Measurements from ENCODE around the gene BCAR3.

BCAR3 gene

GRCh38 chr1:93668121-93668520 lies 13.5 kb downstream of the BCAR3 start:
- DNase-seq (ENCODE audit: low read depth, low spot score): no peak
- Histone ChIP-seq H3K27me3 (ENCODE audit: insufficient read depth, insufficient read length) (no peaks in the 10 kb centered on the region), H3K4me3 (ENCODE audit: insufficient read length, low read depth) (no peak overlapping the region), H3K9me3 (ENCODE audit: insufficient read depth, low read length) (peaks cover 3% of the 10 kb centered on the region; the same call in 1 of the 2 replicates), H3K9ac (ENCODE audit: insufficient read length, low read depth) (no peak overlapping the region), H3K36me3 (ENCODE audit: insufficient read depth, insufficient read length, low read length) (peaks cover 77% of the 10 kb centered on the region), H3K4me1 (ENCODE audit: insufficient read depth, insufficient read length) (peaks cover 3% of the 10 kb centered on the region)
- no peak for TF ChIP-seq ZNF274 (IDR thresholded peaks at IDR 0.05; ENCODE audit: low read depth, low read length)
- TF ChIP-seq YY1 (IDR thresholded peaks at IDR 0.05; ENCODE audit: insufficient read depth, insufficient read length): no peak
- no peak for TF ChIP-seq SUZ12 (IDR thresholded peaks at IDR 0.05; ENCODE audit: extremely low read depth, insufficient read depth, insufficient read length)

DNA sequence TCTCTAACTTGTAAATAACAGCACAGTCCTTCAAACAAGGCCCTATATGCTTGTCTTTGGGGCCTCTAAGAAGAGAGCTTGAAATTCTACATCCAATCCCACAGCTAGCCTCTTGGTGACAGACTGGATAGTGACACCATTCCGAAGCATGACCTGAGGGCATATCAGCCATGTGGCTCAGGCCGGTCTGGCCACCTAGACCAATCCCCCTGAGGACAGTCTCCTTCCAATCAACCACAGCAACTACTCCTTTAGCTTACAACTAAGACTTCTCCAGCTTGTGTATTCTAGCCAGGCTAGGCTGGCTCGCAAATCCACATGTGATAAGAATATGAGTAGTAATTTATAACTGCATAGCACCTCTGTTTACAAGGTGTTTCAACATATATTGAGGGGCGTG lies 14.0 kb downstream of the BCAR3 start:
- TF ChIP-seq ZNF274 (IDR thresholded peaks at IDR 0.05; ENCODE audit: low read depth, low read length): no peak
- no peak for TF ChIP-seq YY1 (IDR thresholded peaks at IDR 0.05; ENCODE audit: insufficient read depth, insufficient read length)
- TF ChIP-seq SUZ12 (IDR thresholded peaks at IDR 0.05; ENCODE audit: extremely low read depth, insufficient read depth, insufficient read length): no peak
- DNase-seq (ENCODE audit: low read depth, low spot score): no peak
- peaks cover 3% of the 10 kb centered on the region for H3K4me1 ChIP-seq (ENCODE audit: insufficient read depth, insufficient read length)

GRCh38 chr1:93666613-93667384 lies 14.8 kb downstream of the BCAR3 start:
- H3K36me3 ChIP-seq (ENCODE audit: insufficient read depth, insufficient read length, low read length): peaks cover 67% of the 10 kb centered on the region
- TF ChIP-seq YY1 (IDR thresholded peaks at IDR 0.05; ENCODE audit: insufficient read depth, insufficient read length): no peak
- TF ChIP-seq SUZ12 (IDR thresholded peaks at IDR 0.05; ENCODE audit: extremely low read depth, insufficient read depth, insufficient read length): no peak
- H3K4me1 ChIP-seq (ENCODE audit: insufficient read depth, insufficient read length): peaks cover 3% of the 10 kb centered on the region
- DNase-seq (ENCODE audit: low read depth, low spot score): peak; percentile 46
- peaks cover 6% of the 10 kb centered on the region; the same call in 1 of the 2 replicates for H3K9me3 ChIP-seq (ENCODE audit: insufficient read depth, low read length)
- H3K4me3 ChIP-seq (ENCODE audit: insufficient read length, low read depth): no peak overlapping the region
- H3K27me3 ChIP-seq (ENCODE audit: insufficient read depth, insufficient read length): no peaks in the 10 kb centered on the region
- H3K9ac ChIP-seq (ENCODE audit: insufficient read length, low read depth): no peak overlapping the region

More for the DNA sequence above, 14.0 kb downstream of the BCAR3 start:
- Histone ChIP-seq H3K27me3 (ENCODE audit: insufficient read depth, insufficient read length) (no peaks in the 10 kb centered on the region), H3K36me3 (ENCODE audit: insufficient read depth, insufficient read length, low read length) (peaks cover 76% of the 10 kb centered on the region), H3K4me3 (ENCODE audit: insufficient read length, low read depth) (no peak overlapping the region), H3K9me3 (ENCODE audit: insufficient read depth, low read length) (peaks cover 6% of the 10 kb centered on the region; the same call in 1 of the 2 replicates), H3K9ac (ENCODE audit: insufficient read length, low read depth) (no peak overlapping the region)

- Histone ChIP-seq H3K9me3 (ENCODE audit: insufficient read depth, low read length) (peaks cover 6% of the 10 kb centered on the region; the same call in 1 of the 2 replicates), H3K36me3 (ENCODE audit: insufficient read depth, insufficient read length, low read length) (peaks cover 56% of the 10 kb centered on the region), H3K4me1 (ENCODE audit: insufficient read depth, insufficient read length) (peaks cover 3% of the 10 kb centered on the region), H3K27me3 (ENCODE audit: insufficient read depth, insufficient read length) (no peaks in the 10 kb centered on the region), H3K4me3 (ENCODE audit: insufficient read length, low read depth) (no peak overlapping the region), H3K9ac (ENCODE audit: insufficient read length, low read depth) (no peak overlapping the region)
- TF ChIP-seq SUZ12 (IDR thresholded peaks at IDR 0.05; ENCODE audit: extremely low read depth, insufficient read depth, insufficient read length) (no peak), ZNF274 (IDR thresholded peaks at IDR 0.05; ENCODE audit: low read depth, low read length) (no peak), YY1 (IDR thresholded peaks at IDR 0.05; ENCODE audit: insufficient read depth, insufficient read length) (no peak)
- DNase-seq (ENCODE audit: low read depth, low spot score): no peak
Observed at GRCh38 chr1:93665015-93665414, 16.6 kb downstream of the BCAR3 start.

GRCh38 chr1:93663208-93663614 lies 18.4 kb downstream of the BCAR3 start:
- Histone ChIP-seq H3K9ac (ENCODE audit: insufficient read length, low read depth) (no peak overlapping the region), H3K27me3 (ENCODE audit: insufficient read depth, insufficient read length) (no peaks in the 10 kb centered on the region), H3K4me3 (ENCODE audit: insufficient read length, low read depth) (no peak overlapping the region), H3K36me3 (ENCODE audit: insufficient read depth, insufficient read length, low read length) (peaks cover 56% of the 10 kb centered on the region), H3K9me3 (ENCODE audit: insufficient read depth, low read length) (peaks cover 6% of the 10 kb centered on the region; the same call in 1 of the 2 replicates), H3K4me1 (ENCODE audit: insufficient read depth, insufficient read length) (peaks cover 3% of the 10 kb centered on the region)
- TF ChIP-seq SUZ12 (IDR thresholded peaks at IDR 0.05; ENCODE audit: extremely low read depth, insufficient read depth, insufficient read length) (no peak), YY1 (IDR thresholded peaks at IDR 0.05; ENCODE audit: insufficient read depth, insufficient read length) (no peak), ZNF274 (IDR thresholded peaks at IDR 0.05; ENCODE audit: low read depth, low read length) (no peak)
- DNase-seq (ENCODE audit: low read depth, low spot score): no peak

GRCh38 chr1:93662481-93663207 lies 19.0 kb downstream of the BCAR3 start:
- Histone ChIP-seq H3K9ac (ENCODE audit: insufficient read length, low read depth) (no peak overlapping the region), H3K9me3 (ENCODE audit: insufficient read depth, low read length) (peaks cover 6% of the 10 kb centered on the region; the same call in 1 of the 2 replicates), H3K4me1 (ENCODE audit: insufficient read depth, insufficient read length) (peaks cover 3% of the 10 kb centered on the region), H3K27me3 (ENCODE audit: insufficient read depth, insufficient read length) (no peaks in the 10 kb centered on the region), H3K4me3 (ENCODE audit: insufficient read length, low read depth) (no peak overlapping the region), H3K36me3 (ENCODE audit: insufficient read depth, insufficient read length, low read length) (peaks cover 54% of the 10 kb centered on the region)
- TF ChIP-seq SUZ12 (IDR thresholded peaks at IDR 0.05; ENCODE audit: extremely low read depth, insufficient read depth, insufficient read length) (no peak), ZNF274 (IDR thresholded peaks at IDR 0.05; ENCODE audit: low read depth, low read length) (no peak), YY1 (IDR thresholded peaks at IDR 0.05; ENCODE audit: insufficient read depth, insufficient read length) (no peak)
- DNase-seq (ENCODE audit: low read depth, low spot score): no peak

Measured in NT2/D1 (cell line).